IMR-90 (cell line): ENCODE results near the gene HARS2. TPM values are rescaled to one million over a fixed set of nuclear protein-coding genes. Genes with fewer than 3 reads are reported as not detected.
"Not testable (repeated sequence)": the region's sequence is repeated elsewhere in the genome, so short reads cannot be mapped to it uniquely, and the experiment has no call there.

ENCODE experiments used
- ATAC-seq: fragments of 200-7000 bp; cut with Tn5 transposase; 2 replicates; pipeline ENCODE4 v1.9.1; 2020; ENCODE audit warnings: low read depth, mild to moderate bottlenecking, moderate library complexity
- BruUV-seq: library from RNA; stranded (reverse); fragments of 400-500 nt; replicated peaks from 2 replicates; lab custom pipeline; 2021; lab: Mats Ljungman, UMichigan
- CTCF ChIA-PET: fragments of 300-600 bp; formaldehyde crosslinking; extraction: SDS; loops from one replicate; lab custom pipeline; 2021; ENCODE audit warnings: antibody characterized with exemption; lab: Yijun Ruan, JAX
- POLR2A ChIA-PET: fragments of 300-600 bp; sonication (Branson Sonifier 250); formaldehyde crosslinking; loops from one replicate; lab custom pipeline; 2022; ENCODE audit warnings: antibody characterized with exemption; ENCODE audit not compliant: unreplicated experiment; lab: Charles Lee
- DNase-seq: peaks from one replicate; pipeline ENCODE4 v3.0.0; 2013
- H2AFZ ChIP-seq: replicated peaks from 2 replicates; pipeline ENCODE3; 2013; ENCODE audit warnings: low read length, mild to moderate bottlenecking; ENCODE audit not compliant: poor library complexity
- H2AK5ac ChIP-seq: 2 replicates; pipeline ENCODE4 v1.6.1; 2013; ENCODE audit warnings: low read depth, low read length, inconsistent platforms
- H2AK9ac ChIP-seq: replicated peaks from 2 replicates; pipeline ENCODE3; 2013; ENCODE audit warnings: mild to moderate bottlenecking, low read depth, low read length, moderate library complexity; ENCODE audit not compliant: poor library complexity
- H2BK120ac ChIP-seq: 2 replicates; pipeline ENCODE4 v1.6.1; 2013; ENCODE audit warnings: low read depth, low read length, inconsistent platforms
- H2BK15ac ChIP-seq: 3 replicates; pipeline ENCODE4 v1.6.1; 2013; ENCODE audit warnings: low read depth, low read length, inconsistent platforms
- H2BK20ac ChIP-seq: 2 replicates; pipeline ENCODE4 v1.6.1; 2013; ENCODE audit warnings: low read depth, mild to moderate bottlenecking, inconsistent platforms, low read length, moderate library complexity
- H2BK5ac ChIP-seq: 2 replicates; pipeline ENCODE4 v1.6.1; 2013; ENCODE audit warnings: mild to moderate bottlenecking, low read depth, low read length, inconsistent platforms; ENCODE audit not compliant: poor library complexity, severe bottlenecking
- H3K14ac ChIP-seq: replicated peaks from 2 replicates; pipeline ENCODE4 v1.6.1; 2013; ENCODE audit warnings: low read depth, low read length, inconsistent platforms
- H3K18ac ChIP-seq: 2 replicates; pipeline ENCODE4 v1.6.1; 2013; ENCODE audit warnings: low read depth, low read length, control low read depth
- H3K23ac ChIP-seq: 2 replicates; pipeline ENCODE4 v1.6.1; 2013; ENCODE audit warnings: low read depth, low read length, inconsistent platforms
- H3K27ac ChIP-seq: 2 replicates; pipeline ENCODE4 v1.5.1; 2013; ENCODE audit warnings: mild to moderate bottlenecking, control low read depth, low read length; ENCODE audit not compliant: insufficient read depth
- H3K27me3 ChIP-seq: 2 replicates; pipeline ENCODE4 v1.6.1; 2013; ENCODE audit warnings: low read length; ENCODE audit not compliant: control insufficient read depth, insufficient read depth
- H3K36me3 ChIP-seq: 2 replicates; pipeline ENCODE4 v1.6.1; 2013; ENCODE audit warnings: low read length, mixed read lengths; ENCODE audit not compliant: control insufficient read depth, insufficient read depth
- H3K4ac ChIP-seq: 2 replicates; pipeline ENCODE4 v1.6.1; 2013; ENCODE audit warnings: low read depth, low read length, inconsistent platforms
- H3K4me1 ChIP-seq: 2 replicates; pipeline ENCODE4 v1.6.1; 2013; ENCODE audit warnings: low read length, mixed read lengths; ENCODE audit not compliant: control insufficient read depth, insufficient read depth
- H3K4me2 ChIP-seq: 2 replicates; pipeline ENCODE4 v1.6.1; 2013; ENCODE audit warnings: low read depth, mild to moderate bottlenecking, control low read depth, low read length, moderate library complexity
- H3K4me3 ChIP-seq: 2 replicates; pipeline ENCODE4 v1.5.1; 2013; ENCODE audit warnings: low read depth, mild to moderate bottlenecking, control low read depth, low read length, moderate library complexity; ENCODE audit not compliant: insufficient read depth
- H3K56ac ChIP-seq: 2 replicates; pipeline ENCODE4 v1.6.1; 2013; ENCODE audit warnings: low read length, inconsistent platforms; ENCODE audit not compliant: insufficient read depth; ENCODE audit errors: extremely low read depth
- H3K79me1 ChIP-seq, 2 experiments: 2 replicates each; pipeline ENCODE4 v1.6.1; 2013; ENCODE audit warnings: low read length in 2 of 2, inconsistent platforms in 1 of 2, low read depth in 1 of 2
- H3K9ac ChIP-seq: 2 replicates; pipeline ENCODE4 v1.6.1; 2013; ENCODE audit warnings: low read depth, low read length, control low read depth
- H3K9me1 ChIP-seq: 2 replicates; pipeline ENCODE4 v1.6.1; 2013; ENCODE audit warnings: low read length, inconsistent platforms; ENCODE audit not compliant: insufficient read depth
- H3K9me3 ChIP-seq: 2 replicates; pipeline ENCODE4 v1.6.1; 2013; ENCODE audit warnings: low read length; ENCODE audit not compliant: control insufficient read depth, insufficient read depth
- H4K20me1 ChIP-seq: 2 replicates; pipeline ENCODE4 v1.6.1; 2013; ENCODE audit warnings: low read length, inconsistent platforms; ENCODE audit not compliant: insufficient read depth
- H4K5ac ChIP-seq: 2 replicates; pipeline ENCODE4 v1.6.1; 2013; ENCODE audit warnings: mild to moderate bottlenecking, low read depth, low read length, control low read depth
- H4K8ac ChIP-seq, 2 experiments: 2 replicates each; pipeline ENCODE4 v1.6.1; 2013; ENCODE audit warnings: low read depth in 2 of 2, low read length in 2 of 2, control low read depth in 1 of 2, inconsistent platforms in 1 of 2
- H4K91ac ChIP-seq: 2 replicates; pipeline ENCODE4 v1.6.1; 2013; ENCODE audit warnings: low read depth, low read length, inconsistent platforms; ENCODE audit not compliant: insufficient read depth
- WGBS, 2 experiments: methylation state at CpG; one replicate each; pipeline versions ENCODE4 v1.1.5 to v1.1.7; 2013; ENCODE audit warnings: missing lambda C conversion rate in 2 of 2; ENCODE audit not compliant: insufficient read length in 1 of 2; ENCODE audit errors: extremely low coverage in 2 of 2; 5-methylcytosine and 5-hydroxymethylcytosine counted together
- dilution Hi-C: fragments of 300-500 bp; cut with HindIII; formaldehyde crosslinking; loops from one replicate; pipeline ENCODE4 v1.14.3; 2018; ENCODE audit warnings: low sequenced_read_pairs; ENCODE audit not compliant: unreplicated experiment
- in situ Hi-C: fragments of 300-500 bp; cut with MboI; formaldehyde crosslinking; loops from 3 replicates; pipeline ENCODE4 v1.14.3; 2019; ENCODE audit warnings: low sequenced_read_pairs, inconsistent platforms, mixed read lengths
- intact Hi-C: fragments of 100-400 bp; cut with micrococcal nuclease; formaldehyde crosslinking; loops from 2 replicates; pipeline ENCODE4 v1.10.0; 2022
- polyA plus RNA-seq, 3 experiments: library from polyadenylated mRNA; depleted of rRNA; stranded (reverse); fragments of >200 nt; gene quantifications; 2 replicates each; pipeline ENCODE4 v1.2.3, GENCODE V29; 2012; ENCODE audit warnings: low replicate concordance in 1 of 3
- total RNA-seq: library from RNA; depleted of rRNA; stranded (reverse); fragments of >200 nt; gene quantifications from 2 replicates; pipeline ENCODE4 v1.2.3, GENCODE V29; 2012

The HARS2 gene
- total and polyA plus RNA-seq, 2 of the 4 experiments (the other 2 are of a cell fraction): 30.1 to 33.0 TPM

DNA sequence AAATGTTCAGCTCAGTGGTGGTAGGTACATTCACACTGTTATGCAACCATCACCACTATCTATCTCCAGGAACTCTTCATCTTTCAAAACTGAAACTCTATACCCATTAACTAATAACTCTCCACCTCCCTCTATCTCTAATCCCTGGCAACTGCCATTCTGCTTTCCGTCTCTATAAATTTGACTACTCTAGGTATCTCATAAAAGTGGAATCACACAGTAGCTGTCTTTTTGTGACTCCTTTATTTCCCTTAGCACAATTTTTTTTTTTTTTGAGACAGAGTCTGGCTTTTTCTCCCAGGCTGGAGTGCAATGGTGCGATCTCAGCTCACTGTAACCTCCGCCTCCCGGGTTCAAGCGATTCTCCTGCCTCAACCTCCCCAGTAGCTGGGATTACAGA is 30.1 kb downstream of the HARS2 start:
- H3K18ac ChIP-seq, H2BK20ac ChIP-seq, H3K9me1 ChIP-seq, H2AK9ac ChIP-seq, H3K4ac ChIP-seq, H3K9me3 ChIP-seq, H3K9ac ChIP-seq, H2AK5ac ChIP-seq, H2AFZ ChIP-seq, CTCF ChIA-PET, DNase-seq, H2BK5ac ChIP-seq, dilution Hi-C loops, H4K8ac ChIP-seq, H3K27me3 ChIP-seq, H3K4me1 ChIP-seq, H3K14ac ChIP-seq, H3K56ac ChIP-seq, BruUV-seq, H3K23ac ChIP-seq, H3K4me3 ChIP-seq, POLR2A ChIA-PET, ATAC-seq, H4K20me1 ChIP-seq, H2BK120ac ChIP-seq, H2BK15ac ChIP-seq, in situ Hi-C loops, H3K4me2 ChIP-seq, H3K79me1 ChIP-seq, H4K5ac ChIP-seq, H4K91ac ChIP-seq, H3K36me3 ChIP-seq, H3K27ac ChIP-seq: not testable (repeated sequence)
- WGBS, 2 experiments: no CpG with 5 or more reads among the region's 5 CpGs
- intact Hi-C loops: loop anchor here (2.0 to 10.0 kb wide), 2 partner anchors 359 to 477 kb away; no protein-coding TSS in a partner anchor
